Activated effector memory CD4-positive, alpha-beta T cell treated with Interleukin-2 at 50 U/mL for 16 hours (primary cell): Measurements from ENCODE around the gene TBC1D22A.

Experiments used
- DNase-seq: peaks from one replicate; pipeline ENCODE4 v3.0.0-alpha.2; 2020

The TBC1D22A gene

DNA sequence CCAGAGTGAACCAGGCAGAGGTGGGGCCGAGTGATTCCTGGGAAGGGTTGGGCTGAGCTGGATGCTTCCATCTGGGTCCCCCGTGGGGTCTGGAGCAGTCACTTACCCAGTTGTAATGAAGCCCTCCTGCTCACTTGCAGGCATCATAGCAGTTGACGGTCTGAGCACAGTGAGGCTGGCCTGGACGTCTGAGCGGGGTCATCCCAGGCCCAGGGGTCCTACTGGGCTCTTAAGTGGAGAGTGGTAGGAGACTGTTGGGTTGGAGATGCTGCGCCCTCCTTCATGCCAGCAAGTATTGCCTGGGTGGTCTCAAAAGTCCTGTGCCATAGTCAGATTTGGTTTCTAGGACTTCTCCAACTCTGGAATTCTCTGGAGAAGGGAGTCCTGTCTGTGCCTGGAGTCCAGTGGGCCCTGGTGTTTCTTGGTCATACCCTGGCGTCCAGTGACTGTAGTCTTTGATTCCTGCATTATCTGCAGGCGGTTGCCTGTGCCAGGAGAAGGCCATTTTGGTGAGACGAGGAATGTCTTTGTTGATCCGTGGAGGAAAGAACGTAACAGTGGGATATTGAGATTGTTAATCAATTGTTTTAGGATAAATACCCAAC, 82.3 kb downstream of the TBC1D22A start:
- no peak for DNase-seq

DNA sequence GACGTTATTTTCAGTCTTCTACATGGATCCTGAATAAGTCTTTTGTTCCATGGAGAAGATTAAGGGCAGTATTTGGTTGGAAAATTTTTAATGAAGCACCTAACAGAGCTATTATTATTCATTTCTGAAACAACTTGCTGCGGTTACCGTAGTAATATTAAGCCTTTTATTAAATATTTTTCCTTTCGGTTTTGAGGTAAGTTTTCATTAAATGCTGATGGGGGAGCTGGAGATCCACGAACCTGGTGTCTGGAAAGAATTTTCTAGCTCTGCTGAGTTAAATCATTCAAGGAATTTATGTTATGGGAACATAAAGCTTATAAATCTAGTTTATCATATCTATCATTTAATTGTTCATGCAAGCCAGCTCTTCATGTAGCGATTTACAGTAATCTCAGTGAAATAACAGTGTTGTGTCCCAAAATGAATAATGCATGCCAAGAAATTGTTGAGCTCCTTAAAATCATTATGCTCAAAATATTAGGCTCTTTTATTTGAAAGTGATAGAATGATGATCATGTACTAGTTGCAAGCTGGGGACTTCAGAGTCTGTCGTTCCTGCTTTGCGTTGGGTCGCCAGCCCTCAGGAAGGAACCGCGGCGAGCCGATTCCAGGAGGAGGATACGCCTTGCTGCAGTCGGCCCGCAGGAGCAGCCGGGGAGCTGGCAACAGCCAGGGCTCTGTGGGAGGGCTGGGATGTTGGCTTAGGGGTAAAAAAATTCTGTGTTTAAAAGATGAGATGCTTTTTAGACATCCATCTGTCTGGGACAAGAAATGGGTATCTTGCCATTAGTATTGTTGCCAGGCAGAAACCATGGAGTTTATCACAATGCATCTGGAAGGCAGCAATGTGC, 83.1 kb downstream of the TBC1D22A start:
- no peak for DNase-seq

GRCh38 chr22:46846150-46846831, 83.8 kb downstream of the TBC1D22A start:
- no peak for DNase-seq

GRCh38 chr22:46846832-46847355, 84.4 kb downstream of the TBC1D22A start:
- no peak for DNase-seq

- no peak for DNase-seq
Observed at GRCh38 chr22:46848197-46848596, 85.7 kb downstream of the TBC1D22A start.

- DNase-seq, result no peak
Observed at GRCh38 chr22:46849101-46849500, 86.7 kb downstream of the TBC1D22A start.

DNA sequence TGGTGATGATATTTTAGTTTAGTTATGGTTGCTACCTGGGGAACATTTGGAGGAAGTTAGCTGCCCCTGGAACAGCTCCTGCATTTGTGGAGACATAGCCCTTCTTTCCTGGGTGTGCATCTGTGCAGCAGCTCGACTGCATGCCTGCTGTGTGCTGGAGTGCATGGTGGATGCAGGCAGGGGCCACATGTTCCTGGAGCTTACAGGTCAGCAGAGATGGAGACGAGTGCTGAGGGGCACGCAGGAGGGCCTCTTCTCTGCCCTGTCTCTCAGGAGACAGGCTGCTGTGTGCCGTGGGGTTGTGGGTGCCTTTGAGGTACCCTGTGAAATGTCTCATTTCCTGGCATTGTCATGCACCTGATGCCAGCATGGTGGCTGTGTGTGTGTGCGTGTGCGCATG, 87.5 kb downstream of the TBC1D22A start:
- DNase-seq, result no peak

DNA sequence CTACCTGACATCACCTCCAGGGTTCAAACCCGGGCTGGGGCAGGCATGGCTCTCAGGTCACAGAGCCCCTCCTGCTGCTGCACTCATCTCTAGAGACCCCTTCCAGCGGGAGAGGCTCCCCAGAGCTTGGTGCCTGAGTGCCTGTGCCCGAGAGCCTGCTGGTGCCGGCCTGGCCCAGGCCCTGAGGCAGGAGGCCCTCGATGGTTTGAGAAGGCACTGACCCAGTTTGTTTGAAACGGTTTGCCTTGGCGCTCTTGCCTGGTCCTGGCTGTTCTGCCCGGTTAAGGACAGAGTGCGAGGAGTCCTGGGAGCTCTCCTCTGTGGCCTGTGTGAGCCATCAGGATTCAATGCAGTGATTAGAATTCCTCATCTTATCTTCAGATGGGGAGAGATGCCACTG, 88.9 kb downstream of the TBC1D22A start:
- no peak for DNase-seq

DNA sequence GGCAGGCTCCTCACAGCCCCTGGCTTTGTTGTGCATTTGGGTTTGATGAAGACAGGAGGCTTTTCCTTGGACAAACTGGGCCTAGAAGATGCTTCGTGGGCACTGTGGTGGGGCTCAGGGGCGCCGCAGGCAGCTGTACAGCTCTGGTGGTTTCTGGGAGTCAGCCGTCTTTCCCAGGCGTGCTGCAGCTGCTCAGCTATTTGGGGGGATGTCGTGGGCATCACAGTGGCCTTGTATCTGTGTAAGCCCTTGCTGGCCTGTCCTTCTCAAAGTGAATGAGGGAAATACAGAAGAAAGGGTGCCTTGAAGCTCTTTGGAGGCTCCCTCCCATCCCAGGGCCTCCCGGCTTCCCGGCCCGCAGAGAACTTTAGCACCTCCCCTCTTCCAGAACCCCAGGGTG, 89.5 kb downstream of the TBC1D22A start:
- DNase-seq, result no peak

GRCh38 chr22:46852771-46853170, 90.3 kb downstream of the TBC1D22A start:
- no peak for DNase-seq

DNA sequence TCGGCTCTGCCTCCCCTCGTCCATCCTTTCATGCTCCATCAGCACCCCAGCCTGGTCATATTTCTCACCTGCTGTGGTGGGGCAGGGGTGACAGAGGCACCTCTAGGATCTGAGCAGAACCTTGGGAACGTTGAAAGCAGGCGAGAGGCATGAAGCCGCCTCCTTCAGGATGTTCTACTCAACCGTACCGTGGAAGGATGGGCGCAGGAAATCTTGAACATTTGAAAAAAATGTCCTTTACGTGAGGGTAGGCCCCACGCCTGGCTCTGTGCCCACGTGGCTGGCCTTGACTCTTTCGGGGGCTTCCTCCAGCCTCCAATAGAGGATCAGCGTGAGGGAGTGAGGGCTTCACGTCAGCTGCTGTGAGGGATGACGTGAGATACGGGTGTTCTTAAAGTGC, 90.7 kb downstream of the TBC1D22A start:
- no peak for DNase-seq

- DNase-seq, result no peak
Observed at GRCh38 chr22:46854125-46854870, 91.8 kb downstream of the TBC1D22A start.

DNA sequence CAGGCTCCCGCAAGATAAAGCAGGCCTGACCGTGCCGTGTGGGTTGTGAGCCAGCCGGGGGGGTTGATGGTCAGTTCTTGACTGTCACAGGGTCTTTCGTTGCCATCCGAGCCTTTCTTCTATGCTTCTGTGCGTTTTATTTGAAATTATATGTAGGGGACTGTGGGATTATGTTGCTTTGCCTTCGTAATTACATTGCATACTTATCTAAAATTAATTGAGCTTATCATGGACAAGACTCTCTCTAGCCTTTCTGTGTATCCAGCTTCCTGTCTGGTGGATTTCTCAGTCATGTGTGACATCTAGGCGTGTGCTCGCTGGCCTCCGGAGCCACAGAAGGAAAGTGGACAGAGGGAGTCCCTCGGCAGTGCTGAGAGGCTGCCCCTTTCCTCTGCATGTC, 93.2 kb downstream of the TBC1D22A start:
- no peak for DNase-seq

- DNase-seq, result no peak
Observed at GRCh38 chr22:46856661-46857060, 94.2 kb downstream of the TBC1D22A start.

GRCh38 chr22:46857142-46857884, 94.9 kb downstream of the TBC1D22A start:
- no peak for DNase-seq

DNA sequence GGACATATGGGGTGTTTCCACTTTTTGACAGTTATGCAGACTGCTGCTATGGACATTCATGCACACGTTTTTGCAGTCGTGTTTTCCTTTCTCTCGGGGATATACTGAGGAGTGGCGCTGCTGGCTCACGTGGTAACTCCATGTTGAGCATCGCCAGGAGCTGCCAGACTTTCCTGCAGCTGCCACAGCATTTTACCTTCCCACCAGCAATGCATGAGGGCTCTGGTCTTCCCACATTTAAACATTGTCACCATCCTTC, 95.4 kb downstream of the TBC1D22A start:
- no peak for DNase-seq

- no peak for DNase-seq
Observed at GRCh38 chr22:46858181-46858771, 95.8 kb downstream of the TBC1D22A start.

DNA sequence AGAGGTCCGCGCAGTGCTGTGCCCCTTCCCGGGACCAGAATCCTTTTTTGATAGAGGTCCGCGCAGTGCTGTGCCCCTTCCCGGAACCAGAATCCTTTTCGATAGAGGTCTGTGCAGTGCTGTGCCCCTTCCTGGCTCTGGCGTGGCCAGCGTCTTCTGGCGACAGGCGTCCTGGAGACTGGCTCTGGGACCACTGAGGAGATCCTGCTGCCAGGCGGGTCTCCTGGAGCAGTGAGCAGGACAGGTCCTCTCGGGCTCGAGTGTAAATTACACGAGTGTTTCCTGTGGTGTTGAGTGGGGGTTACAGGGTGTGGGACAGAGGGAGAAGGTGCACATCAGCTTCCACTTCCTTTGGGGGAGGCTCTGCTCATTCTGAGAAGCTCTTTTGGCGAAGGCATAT, 98.1 kb downstream of the TBC1D22A start:
- DNase-seq, result no peak

DNA sequence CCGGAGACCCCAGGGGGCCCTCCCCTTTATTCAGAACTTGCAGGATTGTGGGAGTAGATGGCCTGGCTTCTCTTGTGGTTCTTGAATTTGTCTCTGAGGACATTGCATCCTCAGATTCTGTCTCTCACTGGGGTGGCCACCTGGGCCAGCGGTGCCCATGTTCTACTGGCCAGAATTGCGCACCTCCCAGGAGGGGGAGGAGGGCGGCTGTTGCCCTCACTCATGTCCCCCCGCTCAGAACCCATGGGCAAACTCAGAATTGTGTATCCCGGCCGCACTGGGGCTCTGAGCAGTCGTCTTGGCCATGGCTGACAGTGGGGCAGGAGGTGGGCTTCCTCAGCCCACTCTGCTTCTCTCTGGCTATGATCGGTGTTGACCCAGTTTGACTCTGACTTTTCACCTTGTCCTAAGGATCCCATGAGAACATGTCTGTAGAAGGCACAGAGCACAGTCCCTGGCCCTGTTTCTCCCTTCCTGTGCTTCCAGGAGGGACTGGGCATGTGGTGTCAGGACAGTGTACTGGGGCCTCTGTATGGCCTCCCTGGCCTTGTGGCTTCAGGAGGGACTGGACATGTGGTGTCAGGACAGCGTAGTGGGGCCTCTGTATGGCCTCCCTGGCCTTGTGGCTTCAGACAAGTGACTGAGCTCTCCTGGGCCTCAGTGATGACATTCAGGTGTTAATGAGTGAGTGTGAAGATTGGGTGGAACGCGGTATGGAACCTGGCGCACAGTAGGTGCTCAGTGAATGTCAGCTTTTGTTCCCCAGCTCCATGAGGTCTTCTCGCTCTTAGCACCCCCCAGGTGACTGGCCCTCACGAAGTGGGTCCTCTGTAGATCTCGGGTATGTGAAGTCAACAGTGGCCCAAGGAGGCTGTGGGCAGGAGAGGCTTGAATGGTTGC, 99.3 kb downstream of the TBC1D22A start:
- no peak for DNase-seq

GRCh38 chr22:46862418-46863324, 100.2 kb downstream of the TBC1D22A start:
- DNase-seq, result no peak
